ENCODE measurements around the gene SYNPO. TPM values are rescaled to one million over a fixed set of nuclear protein-coding genes. Genes with fewer than 3 reads are reported as not detected.

The SYNPO gene
- total and polyA plus RNA-seq, 7 donors, result 136 to 855 (median 628) TPM

- peak overlapping the region; percentile 72 for H3K4me3 ChIP-seq
- peak; percentile 14 to 42 (median 28) for ATAC-seq
- H3K36me3 ChIP-seq (ENCODE audit: insufficient read depth in 1 of 2, low read depth in 1 of 2), result no peaks in the 10 kb centered on the region
- peak in 1 of 2 donors; percentile 76 for DNase-seq
- peak overlapping the region; percentile 97 for H3K27ac ChIP-seq
- intact Hi-C loops (cut with DNase I), result no loop called here
- H3K4me1 ChIP-seq, result peaks cover 64% of the 10 kb centered on the region
- TF ChIP-seq CTCF (IDR thresholded peaks at IDR 0.05), result no peak
- no peaks in the 10 kb centered on the region for H3K27me3 ChIP-seq (ENCODE audit: insufficient read depth in 3 of 3, low read length in 2 of 3)
- 12 to 33% (median 19%) methylated on average over 5 of the region's 5 CpGs for WGBS, 3 donors
- no peaks in the 10 kb centered on the region for H3K9me3 ChIP-seq
Observed at GRCh38 chr5:150626853-150627276, 13.6 kb upstream of the SYNPO start.

- Histone ChIP-seq H3K4me3 (peak overlapping the region; percentile 72), H3K27ac (peak overlapping the region; percentile 97), H3K4me1 (peaks cover 71% of the 10 kb centered on the region), H3K9me3 (no peaks in the 10 kb centered on the region), H3K27me3 (ENCODE audit: insufficient read depth in 3 of 3, low read length in 2 of 3) (no peaks in the 10 kb centered on the region), H3K36me3 (ENCODE audit: insufficient read depth in 1 of 2, low read depth in 1 of 2) (no peaks in the 10 kb centered on the region)
- peak in 1 of 2 donors; percentile 11 for DNase-seq
- intact Hi-C loops (cut with DNase I), result no loop called here
- TF ChIP-seq CTCF (IDR thresholded peaks at IDR 0.05), result no peak
- ATAC-seq, result no peak
- WGBS, 3 donors, result 19 to 44% (median 32%) methylated on average over 5 of the region's 5 CpGs
Observed at GRCh38 chr5:150627731-150628545, 12.5 kb upstream of the SYNPO start.

- intact Hi-C loops (cut with DNase I), result no loop called here
- H3K4me3 ChIP-seq, result peak overlapping the region; percentile 11
- no peaks in the 10 kb centered on the region for H3K27me3 ChIP-seq (ENCODE audit: insufficient read depth in 3 of 3, low read length in 2 of 3)
- peak overlapping the region; percentile 97 for H3K27ac ChIP-seq
- H3K9me3 ChIP-seq, result no peaks in the 10 kb centered on the region
- DNase-seq (peak in 1 of 2 donors; percentile 48), ATAC-seq (no peak)
- no peak for TF ChIP-seq CTCF (IDR thresholded peaks at IDR 0.05)
- WGBS, 3 donors, result 45 to 69% (median 49%) methylated on average over 12 of the region's 12 CpGs
- H3K36me3 ChIP-seq (ENCODE audit: insufficient read depth in 1 of 2, low read depth in 1 of 2), result no peaks in the 10 kb centered on the region
- H3K4me1 ChIP-seq, result peaks cover 72% of the 10 kb centered on the region
Observed at GRCh38 chr5:150628936-150629485, 11.4 kb upstream of the SYNPO start.

- Histone ChIP-seq H3K27me3 (ENCODE audit: insufficient read depth in 3 of 3, low read length in 2 of 3) (no peaks in the 10 kb centered on the region), H3K4me3 (no peak overlapping the region), H3K27ac (peak overlapping the region; percentile 97), H3K36me3 (ENCODE audit: insufficient read depth in 1 of 2, low read depth in 1 of 2) (no peaks in the 10 kb centered on the region), H3K9me3 (no peaks in the 10 kb centered on the region), H3K4me1 (peaks cover 71% of the 10 kb centered on the region)
- DNase-seq (peak in 1 of 2 donors; percentile 60), ATAC-seq (no peak)
- TF ChIP-seq CTCF (IDR thresholded peaks at IDR 0.05), result no peak
- intact Hi-C loops (cut with DNase I), result no loop called here
- 47 to 71% (median 54%) methylated on average over 6 of the region's 6 CpGs for WGBS, 3 donors
Observed at GRCh38 chr5:150630016-150630415, 10.4 kb upstream of the SYNPO start.
